Measurements from ENCODE around the gene ARHGAP23. TPM values are rescaled to one million over a fixed set of nuclear protein-coding genes. Genes with fewer than 3 reads are reported as not detected.

ARHGAP23 gene
- total RNA-seq, 1 experiment from 2014 or later = 97.9 TPM

- DNase-seq = no peak
- peaks cover 2% of the 10 kb centered on the region for H3K79me1 ChIP-seq (ENCODE audit: insufficient read depth, low read depth, low read length, poor library complexity, severe bottlenecking)
- H3K27ac ChIP-seq (ENCODE audit: insufficient read length, low read depth, low read length) = no peak overlapping the region
- no peak overlapping the region for H2AK5ac ChIP-seq (ENCODE audit: insufficient read length, low read length)
- H4K5ac ChIP-seq (ENCODE audit: insufficient read length, low read depth, low read length) = no peak overlapping the region
- H2BK120ac ChIP-seq (ENCODE audit: low read depth, low read length, poor library complexity, severe bottlenecking) = no peak overlapping the region
- H3K4me2 ChIP-seq (ENCODE audit: insufficient read depth, insufficient read length, low read length) = no peak overlapping the region
- Mint-ChIP-seq H3K4me1 (peaks cover 18 to 23% of the 10 kb centered on the region in 2 experiments), H3K27me3 (ENCODE audit: low read depth) (no peaks in the 10 kb centered on the region; the same call in 1 of the 2 replicates), H3K27ac (peak overlapping the region in 2 of 3 experiments; percentile 80; a peak in 3 of 7 replicates), H3K4me3 (no peak overlapping the region), H3K36me3 (ENCODE audit: insufficient read depth in 1 of 3, low read depth in 3 of 3) (peaks cover 25 to 65% (median 26%) of the 10 kb centered on the region in 3 experiments; a peak in 6 of 7 replicates), H3K9me3 (no peaks in the 10 kb centered on the region; a peak in 1 of 5 replicates)
- TF ChIP-seq CTCF (conservative IDR thresholded peaks at IDR 0.05) = no peak
- H2BK12ac ChIP-seq (ENCODE audit: insufficient read length, low read depth, low read length) = no peak overlapping the region
- H3K4me1 ChIP-seq (ENCODE audit: insufficient read depth, low read length) = peaks cover 7% of the 10 kb centered on the region; the same call in 1 of the 2 replicates
- H3K4ac ChIP-seq (ENCODE audit: low read depth, low read length) = no peak overlapping the region
- no peaks in the 10 kb centered on the region for H3K23me2 ChIP-seq (ENCODE audit: insufficient read length, low read depth, low read length, poor library complexity, severe bottlenecking)
- H4K8ac ChIP-seq (replicated peaks; ENCODE audit: insufficient read length, low read depth, low read length) = no peak overlapping the region
- H3K27me3 ChIP-seq (ENCODE audit: insufficient read depth, low read length) = no peaks in the 10 kb centered on the region
- H3K18ac ChIP-seq (ENCODE audit: insufficient read length, low read depth, low read length) = no peak overlapping the region
- H2AFZ ChIP-seq (ENCODE audit: low read length) = no peak overlapping the region
- H3K23ac ChIP-seq (ENCODE audit: insufficient read length, low read depth, low read length) = no peak overlapping the region
- peaks cover 10% of the 10 kb centered on the region for H4K20me1 ChIP-seq (ENCODE audit: control insufficient read depth, insufficient read depth, insufficient read length)
- H3K56ac ChIP-seq (ENCODE audit: insufficient read length, low read depth, low read length) = no peak overlapping the region
- no peak overlapping the region for H3K9ac ChIP-seq (ENCODE audit: extremely low read depth, insufficient read length, low read length)
- no peak overlapping the region for H2BK20ac ChIP-seq (ENCODE audit: low read depth, low read length, poor library complexity, severe bottlenecking)
- H4K91ac ChIP-seq (ENCODE audit: insufficient read length, low read depth, low read length) = no peak overlapping the region
- no peaks in the 10 kb centered on the region for H3K9me3 ChIP-seq (ENCODE audit: control insufficient read depth, low read depth, low read length)
- no peak overlapping the region for H2BK5ac ChIP-seq (ENCODE audit: insufficient read length, low read length)
- H3K14ac ChIP-seq (ENCODE audit: insufficient read depth, low read length) = no peak overlapping the region; the same call in 1 of the 2 replicates
- WGBS (ENCODE audit: extremely low coverage, insufficient read length, low lambda C conversion rate) = no CpG with 5 or more reads among the region's 19 CpGs
- H3T11ph ChIP-seq (ENCODE audit: low read length) = no peak overlapping the region
- peaks cover 10% of the 10 kb centered on the region; the same call in 1 of the 2 replicates for H3K79me2 ChIP-seq (ENCODE audit: insufficient read depth, low read length)
- H2BK15ac ChIP-seq (ENCODE audit: low read depth, low read length) = no peak overlapping the region
These were observed 32.7 kb downstream of the ARHGAP23 start for GRCh38 chr17:38460716-38461630.
